Muscle of arm (tissue), 14 donors: ENCODE results near the gene SCP2D1. TPM values are rescaled to one million over a fixed set of nuclear protein-coding genes. Genes with fewer than 3 reads are reported as not detected.
"Not testable (repeated sequence)": the region's sequence is repeated elsewhere in the genome, so short reads cannot be mapped to it uniquely, and the experiment has no call there.

Experiments
- DNase-seq: peaks from one replicate; pipeline ENCODE4 v3.0.0-alpha.2; 2013
- long read RNA-seq, 11 donors: transcript quantifications; one replicate each; lab custom pipeline, GENCODE V29; 2026
- polyA plus RNA-seq, 12 donors: library from polyadenylated mRNA; unstranded; fragments of 120-200 nt; gene quantifications; one replicate each; pipeline ENCODE4 v1.2.1, GENCODE V29; 2013; ENCODE audit not compliant: insufficient read length in 12 of 12

Gene SCP2D1
- not detected for polyA plus RNA-seq
- long read RNA-seq, donor 1 = 0 reads
- long read RNA-seq, donor 2 = 0 reads
- long read RNA-seq, donor 3 = 0 reads
- long read RNA-seq, donor 4 = 0 reads
- long read RNA-seq, donor 5 = 0 reads
- long read RNA-seq, donor 6 = 0 reads
- long read RNA-seq, donor 7 = 0 reads
- long read RNA-seq, donor 8 = 0 reads
- long read RNA-seq, donor 9 = 0 reads
- long read RNA-seq, donor 10 = 0 reads
- long read RNA-seq, donor 11 = 0 reads

- DNase-seq = no peak
Measured at GRCh38 chr20:18813483-18813882, at the start of gene SCP2D1. SCP2D1 (plus strand) TSS chr20:18813783; CDS start chr20:18813816, 33 bp downstream.

GRCh38 chr20:18767676-18768075, 45.9 kb upstream of the SCP2D1 start:
- no peak for DNase-seq

DNA sequence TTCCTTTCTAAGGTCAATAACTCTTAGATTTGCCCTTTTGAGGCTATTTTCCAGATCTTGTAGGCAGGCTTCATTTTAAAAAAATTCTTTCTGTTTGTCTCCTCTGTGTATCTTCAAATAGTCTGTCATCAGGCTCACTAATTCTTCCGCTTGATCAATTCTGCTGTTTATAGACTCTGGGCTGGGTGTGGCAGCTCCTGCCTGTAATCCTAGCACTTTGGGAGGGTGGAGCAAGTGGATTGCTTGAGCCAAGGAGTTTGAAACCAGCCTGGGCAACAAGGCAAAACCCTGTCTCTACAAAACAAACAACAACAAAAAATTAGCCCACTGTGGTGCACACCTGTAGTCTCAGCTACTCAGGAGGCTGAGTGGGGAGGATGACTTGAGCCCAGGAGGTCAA, 40.0 kb upstream of the SCP2D1 start:
- DNase-seq = no peak

DNA sequence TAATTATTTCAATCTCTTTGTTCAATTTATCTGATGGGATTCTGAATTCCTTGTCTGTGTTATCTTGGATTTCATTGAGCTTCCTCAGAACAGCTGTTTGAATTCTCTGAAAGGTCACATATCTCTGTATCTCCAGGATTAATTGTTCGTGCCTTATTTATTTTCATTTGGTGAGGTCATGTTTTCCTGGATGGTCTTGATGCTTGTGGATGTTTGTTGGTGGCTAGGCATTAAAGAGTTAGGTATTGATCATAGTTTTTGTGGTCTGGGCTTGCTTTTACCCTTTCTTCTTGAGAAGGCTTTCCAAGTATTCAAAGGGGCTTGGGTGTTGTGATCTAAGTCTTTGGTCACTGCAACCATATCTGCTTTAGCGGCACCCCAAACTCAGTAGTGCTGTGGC, 39.4 kb upstream of the SCP2D1 start:
- DNase-seq = no peak

DNA sequence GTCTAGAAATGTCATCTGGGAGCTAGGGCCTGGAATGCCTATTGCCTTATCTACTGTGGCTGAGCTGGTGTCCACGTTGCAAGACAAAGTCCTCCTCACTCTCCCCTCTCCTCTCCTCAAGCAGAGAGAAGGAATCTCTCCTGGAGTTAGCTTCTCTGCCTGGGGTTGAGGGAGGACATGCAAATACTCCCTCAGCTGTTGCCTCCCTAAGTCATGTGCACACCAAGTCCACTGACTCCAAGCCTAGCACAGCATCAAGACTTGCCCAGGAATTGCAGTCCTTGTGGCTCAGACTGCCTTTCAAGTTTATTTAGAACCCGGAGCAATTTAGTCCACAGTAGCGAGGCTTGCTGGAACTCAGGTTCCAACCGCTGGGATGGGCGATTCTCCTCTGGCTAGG, 38.0 kb upstream of the SCP2D1 start:
- DNase-seq = no peak

GRCh38 chr20:18778690-18779392, 34.7 kb upstream of the SCP2D1 start:
- DNase-seq = no peak

DNA sequence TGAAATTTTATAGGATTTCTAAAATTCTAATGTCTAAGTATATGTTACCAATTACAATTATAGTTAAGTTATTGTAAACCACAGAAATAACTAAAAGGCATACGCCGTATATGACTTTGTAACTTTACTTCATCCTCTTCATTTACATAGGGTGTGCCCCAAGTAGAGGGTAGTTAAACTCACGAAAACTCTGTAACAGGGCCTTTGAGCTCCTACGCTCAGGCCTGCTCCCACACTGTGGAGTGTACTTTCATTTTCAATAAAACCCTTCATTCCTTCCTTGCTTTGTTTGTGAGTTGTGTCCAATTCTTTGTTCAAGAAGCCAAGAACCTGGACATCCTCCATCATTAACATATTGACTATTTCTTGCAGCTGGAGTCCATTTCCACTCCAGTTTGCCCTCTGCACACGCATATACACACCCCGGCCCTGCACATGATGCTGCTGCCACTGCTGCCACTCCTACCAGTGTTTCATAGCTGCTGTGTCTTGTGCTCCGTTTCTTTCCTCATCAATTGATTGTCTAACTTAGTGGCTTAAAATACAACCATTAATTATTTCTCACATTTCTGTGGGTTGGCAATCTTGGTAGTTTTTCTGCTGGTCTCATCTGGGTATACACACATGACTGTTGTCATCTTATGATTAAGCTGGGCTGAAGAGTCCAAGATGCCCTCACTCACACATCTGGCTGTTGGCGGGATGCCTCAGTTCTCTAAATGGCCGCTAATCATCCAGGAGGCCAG, 33.0 kb upstream of the SCP2D1 start:
- no peak for DNase-seq

GRCh38 chr20:18781509-18781908, 32.1 kb upstream of the SCP2D1 start:
- DNase-seq = no peak

DNA sequence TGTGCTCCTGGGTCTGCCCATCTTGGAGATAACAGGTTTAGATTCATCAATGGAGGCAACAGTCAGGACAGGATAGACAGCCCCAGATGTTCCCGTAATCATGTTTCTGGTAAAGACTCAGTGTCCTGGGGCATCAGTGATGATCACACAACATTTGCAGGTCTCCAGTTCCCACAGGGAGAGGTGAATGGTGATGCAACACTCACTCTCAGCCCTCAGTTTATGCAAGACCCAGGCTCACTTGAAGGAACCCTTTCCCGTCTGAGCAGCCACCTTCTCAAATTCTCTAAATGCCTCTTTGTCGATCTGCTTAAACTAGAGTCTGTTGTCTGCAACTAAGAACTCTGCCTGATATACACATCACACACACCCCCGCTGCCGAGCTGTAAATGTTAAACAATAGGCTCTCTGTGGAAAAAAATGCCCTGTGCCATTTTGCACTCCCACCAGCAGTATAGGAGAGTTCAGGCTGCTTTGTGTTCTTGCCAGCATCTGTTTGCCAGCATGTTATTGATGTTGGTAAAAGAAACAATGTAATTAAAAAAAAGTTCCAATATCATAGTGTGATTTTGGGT, 30.1 kb upstream of the SCP2D1 start:
- DNase-seq = no peak

DNA sequence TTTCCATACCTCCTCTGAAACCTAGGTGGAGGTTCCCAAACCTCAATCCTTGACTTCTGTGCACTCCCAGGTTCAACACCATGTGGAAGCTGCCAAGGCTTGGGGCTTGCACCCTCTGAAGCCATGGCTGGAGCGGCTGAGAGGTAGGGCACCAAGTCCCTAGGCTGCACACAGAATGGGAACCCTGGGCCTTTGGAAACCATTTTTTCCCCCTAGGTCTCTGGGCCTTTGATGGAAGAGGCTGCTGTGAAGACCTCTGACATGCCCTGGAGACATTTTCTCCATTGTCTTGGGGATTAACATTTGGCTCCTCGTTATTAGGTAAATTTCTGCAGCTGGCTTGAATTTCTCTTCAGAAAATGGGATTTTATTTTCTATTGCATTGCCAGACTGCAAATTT, 26.5 kb upstream of the SCP2D1 start:
- DNase-seq = not testable (repeated sequence)

- DNase-seq = no peak
Measured at GRCh38 chr20:18788021-18788420, 25.6 kb upstream of the SCP2D1 start.

GRCh38 chr20:18790787-18791186, 22.8 kb upstream of the SCP2D1 start:
- no peak for DNase-seq

GRCh38 chr20:18793625-18794427, 19.8 kb upstream of the SCP2D1 start:
- DNase-seq = peak; percentile 94

GRCh38 chr20:18794428-18794787, 19.2 kb upstream of the SCP2D1 start:
- DNase-seq = no peak

DNA sequence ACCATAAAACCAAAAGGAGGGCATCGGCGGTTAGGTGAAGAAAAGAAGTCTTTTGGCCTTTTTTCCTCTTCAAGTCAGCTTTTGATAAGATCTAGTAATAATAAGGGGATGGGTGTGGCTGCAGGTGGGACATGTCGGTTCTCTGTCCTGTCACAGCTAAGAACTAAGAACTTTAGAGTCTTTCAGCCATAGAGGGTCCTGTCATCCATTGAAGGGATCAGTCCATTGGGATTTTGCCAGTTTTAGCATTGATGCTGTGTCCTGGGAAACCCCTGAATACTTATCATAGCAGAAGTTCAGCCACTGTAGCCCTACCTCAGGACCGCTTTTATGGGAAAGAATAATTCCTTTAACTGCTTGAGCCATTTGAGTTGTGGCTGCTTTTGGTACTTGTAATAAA, 18.2 kb upstream of the SCP2D1 start:
- no peak for DNase-seq

DNA sequence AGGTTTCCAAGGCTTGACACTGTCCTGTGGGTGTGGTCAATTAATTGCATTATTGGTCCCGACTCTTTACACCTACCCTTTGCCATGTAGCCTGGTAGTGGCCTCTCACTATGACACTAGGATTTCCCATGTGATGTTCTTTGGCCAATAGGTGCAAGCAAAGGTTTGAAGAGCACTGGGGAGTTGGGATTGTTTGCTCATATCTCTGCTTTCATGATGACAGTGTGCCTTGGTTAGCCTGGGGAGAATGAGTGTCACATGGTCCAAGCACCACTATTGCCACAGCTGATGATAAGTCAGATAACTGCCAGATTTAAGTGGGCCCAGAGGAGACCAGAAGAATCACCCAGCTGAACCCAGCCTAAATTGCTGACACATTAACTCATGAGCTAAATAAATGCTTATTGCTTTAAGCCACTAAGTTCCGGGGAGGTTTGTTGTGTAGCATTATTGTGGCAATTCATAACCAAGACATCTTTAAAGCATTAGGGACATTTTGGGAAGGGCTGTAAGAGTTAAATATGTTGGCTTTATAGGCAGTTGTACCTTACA, 17.2 kb upstream of the SCP2D1 start:
- no peak for DNase-seq

DNA sequence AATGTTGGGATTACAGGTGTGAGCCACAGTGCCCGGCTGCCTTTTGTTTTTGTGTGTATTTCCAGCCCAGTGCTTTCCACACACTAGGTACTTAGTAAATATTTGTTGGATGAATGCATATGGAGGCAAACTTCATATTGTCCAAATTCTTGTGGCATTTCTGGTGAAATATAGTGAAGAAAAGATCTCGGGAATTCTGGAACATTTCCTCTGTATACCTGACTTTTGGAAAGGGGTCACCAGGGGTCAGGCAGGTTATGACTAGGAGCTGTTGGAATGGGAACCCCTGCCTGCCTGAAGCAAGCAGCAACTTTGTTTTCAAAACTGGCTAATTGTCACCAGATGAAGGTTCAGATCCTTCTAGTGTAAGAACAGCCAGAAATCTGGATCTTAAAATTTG, 12.1 kb upstream of the SCP2D1 start:
- DNase-seq = no peak

DNA sequence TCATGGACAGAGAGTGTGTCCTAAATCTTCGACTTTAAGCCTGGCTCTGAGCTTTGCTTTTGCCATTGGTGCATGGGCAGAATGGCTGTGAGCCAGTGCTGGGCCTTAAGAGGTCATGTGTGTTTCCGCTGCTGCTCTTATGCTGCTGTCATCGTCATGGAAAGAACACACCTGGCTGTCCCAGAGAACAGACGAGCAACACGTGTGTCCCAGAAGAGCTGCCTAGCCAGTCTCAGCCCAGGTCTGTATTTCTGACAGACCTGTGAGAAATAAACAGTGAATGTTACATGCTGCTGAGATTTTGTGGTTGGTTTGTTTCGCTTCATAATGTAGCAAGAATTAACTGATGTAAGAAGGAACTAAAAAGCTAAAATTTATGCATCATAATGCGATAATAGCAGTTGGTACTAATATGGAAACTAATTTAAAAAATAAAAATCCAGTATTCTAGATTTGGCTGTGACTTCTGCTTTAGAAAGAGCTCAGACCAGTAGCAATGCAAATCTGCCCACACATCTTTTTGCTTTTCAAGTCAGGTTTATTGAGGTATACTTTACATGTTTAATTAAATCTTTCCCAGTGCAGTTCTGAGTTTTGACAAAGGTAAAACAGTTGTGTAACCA, 11.5 kb upstream of the SCP2D1 start:
- DNase-seq = no peak

GRCh38 chr20:18805881-18806280, 7.7 kb upstream of the SCP2D1 start:
- no peak for DNase-seq

DNA sequence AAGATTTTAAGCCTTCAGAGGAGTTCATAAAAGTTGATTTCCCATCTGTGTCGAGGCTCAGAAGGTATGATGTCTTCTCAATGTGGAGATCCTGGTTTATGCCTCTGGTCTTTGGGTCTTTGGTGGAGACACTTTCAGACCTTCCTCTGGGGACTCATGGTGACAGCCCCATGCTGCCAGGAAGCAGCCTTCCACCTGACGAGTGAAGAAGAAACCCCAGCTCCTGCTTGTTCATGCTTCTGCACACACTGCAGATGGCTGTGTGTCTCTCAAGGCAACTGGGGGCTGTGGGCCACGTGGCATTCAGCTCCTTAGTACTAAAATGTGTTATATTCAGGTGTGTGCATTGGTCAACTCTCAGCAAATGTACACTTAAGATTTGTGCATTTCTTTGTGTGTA, 4.9 kb upstream of the SCP2D1 start:
- no peak for DNase-seq

DNA sequence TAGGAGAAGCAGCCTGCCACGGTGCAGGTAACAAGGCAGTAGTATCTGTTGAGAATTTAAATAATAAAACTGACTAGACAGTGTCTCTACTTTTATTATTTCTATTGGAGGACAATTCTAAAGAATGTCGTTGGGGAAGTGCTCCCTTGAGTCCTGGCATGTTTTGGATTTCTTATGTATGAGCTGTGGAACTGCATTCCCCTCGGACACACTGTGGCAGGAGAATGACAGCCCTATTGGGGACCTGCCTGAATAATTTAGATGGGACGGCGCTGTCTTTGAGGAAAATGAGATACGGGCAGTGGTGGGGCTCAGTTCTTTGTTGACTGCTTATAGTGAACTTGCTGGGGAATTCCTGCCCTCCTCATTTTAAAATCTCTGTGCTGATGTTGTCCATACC, 2.4 kb upstream of the SCP2D1 start:
- DNase-seq = no peak
